Measurements from ENCODE around the gene MST1.

The MST1 gene

DNA sequence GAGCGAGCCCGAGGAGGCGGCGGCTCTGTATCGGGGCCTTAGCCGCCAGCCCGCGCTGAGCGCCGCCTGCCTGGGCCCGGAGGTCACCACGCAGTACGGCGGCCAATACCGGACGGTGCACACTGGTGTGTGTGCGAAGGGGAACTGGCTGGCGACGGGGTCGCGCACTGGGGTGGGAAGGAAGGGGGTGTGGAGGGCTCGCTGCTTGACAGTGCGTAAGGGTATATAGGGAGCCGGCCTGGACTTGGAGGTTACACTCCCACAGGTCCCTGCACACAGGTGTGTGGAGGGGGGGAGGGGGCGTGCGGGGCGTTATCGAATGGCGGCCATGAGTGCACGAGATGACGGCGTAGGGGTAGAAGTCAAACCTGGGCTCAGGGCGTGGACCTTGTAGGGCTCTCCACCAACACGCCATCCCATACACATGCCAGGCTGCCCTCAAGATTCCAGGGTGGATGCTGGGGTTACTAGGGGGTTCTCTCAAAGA, 14.7 kb downstream of the MST1 start:
- no peak for DNase-seq (ENCODE audit: low read depth)

DNA sequence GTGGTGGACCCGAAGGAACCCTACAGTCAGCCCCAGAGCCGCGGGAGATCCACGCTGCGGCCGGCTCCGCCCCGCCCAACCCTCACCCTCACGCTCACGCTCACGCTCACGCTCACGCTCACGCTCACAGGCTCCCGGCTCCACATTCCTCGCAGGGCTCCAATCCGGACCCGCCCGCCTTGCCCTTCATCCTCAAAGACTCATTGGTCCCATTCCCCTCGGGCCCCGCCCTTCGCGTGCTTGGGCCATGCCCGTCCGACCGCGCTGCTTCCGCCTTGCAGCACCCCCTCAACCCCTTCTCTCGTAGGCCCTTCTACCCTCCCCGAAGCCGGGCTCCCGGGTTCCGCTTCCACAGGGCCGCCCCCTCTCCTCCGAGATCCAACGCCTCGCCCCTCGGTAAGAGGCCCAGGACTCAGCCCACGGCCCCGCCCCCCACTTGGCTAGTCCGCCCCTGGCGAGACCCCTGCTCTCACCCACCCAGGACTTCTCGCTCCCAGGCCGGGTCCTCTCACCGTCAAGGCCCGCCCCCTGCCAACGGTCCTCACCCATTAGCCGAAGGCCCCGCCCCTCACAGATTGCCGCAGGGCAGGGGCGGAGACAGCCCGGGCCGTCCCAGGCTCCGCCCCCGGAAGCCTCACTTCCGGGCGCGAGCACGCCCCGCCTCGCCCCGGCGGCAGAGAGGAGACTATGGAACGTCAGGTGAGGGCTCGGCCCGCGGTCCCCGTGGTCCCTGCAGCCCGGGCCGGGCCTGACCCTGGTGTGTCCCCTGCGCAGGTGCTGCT, 15.4 kb downstream of the MST1 start, which contains the start of gene APEH:
Gene APEH (plus strand): TSS at position 637 of the 782 bp plus-strand sequence. CDS start 51 bp downstream, at position 688.
- peak; percentile 96 for DNase-seq (ENCODE audit: low read depth)

DNA sequence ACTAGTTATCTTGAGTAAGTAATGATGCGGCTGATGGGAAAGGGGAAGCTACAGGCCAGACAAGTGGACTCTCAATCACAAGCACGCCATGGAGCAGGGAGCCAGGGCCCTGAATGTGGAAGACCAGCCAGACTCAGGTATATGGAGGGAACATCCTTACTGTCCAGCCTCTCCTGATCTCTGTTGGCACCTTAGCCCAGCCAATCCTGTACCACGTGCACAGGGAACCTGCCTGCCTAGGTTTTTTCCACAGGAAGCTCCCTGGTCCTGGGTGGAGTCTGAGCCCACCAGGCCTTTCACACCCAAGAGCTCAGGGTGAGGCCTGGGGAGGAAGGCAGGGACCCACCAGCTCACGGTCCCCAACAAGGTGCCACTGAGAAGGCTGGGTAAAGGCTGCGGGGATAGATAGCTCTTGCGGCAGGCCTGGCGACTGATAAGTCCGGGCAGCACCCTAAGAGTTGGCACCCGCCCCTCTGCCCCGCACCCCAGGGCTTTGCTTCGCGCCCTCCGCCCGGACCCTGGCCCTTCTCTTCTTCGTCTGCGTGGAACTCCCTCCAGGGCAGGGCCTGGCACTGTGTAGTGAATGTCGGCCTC, 16.1 kb downstream of the MST1 start:
- no peak for DNase-seq (ENCODE audit: low read depth)

DNA sequence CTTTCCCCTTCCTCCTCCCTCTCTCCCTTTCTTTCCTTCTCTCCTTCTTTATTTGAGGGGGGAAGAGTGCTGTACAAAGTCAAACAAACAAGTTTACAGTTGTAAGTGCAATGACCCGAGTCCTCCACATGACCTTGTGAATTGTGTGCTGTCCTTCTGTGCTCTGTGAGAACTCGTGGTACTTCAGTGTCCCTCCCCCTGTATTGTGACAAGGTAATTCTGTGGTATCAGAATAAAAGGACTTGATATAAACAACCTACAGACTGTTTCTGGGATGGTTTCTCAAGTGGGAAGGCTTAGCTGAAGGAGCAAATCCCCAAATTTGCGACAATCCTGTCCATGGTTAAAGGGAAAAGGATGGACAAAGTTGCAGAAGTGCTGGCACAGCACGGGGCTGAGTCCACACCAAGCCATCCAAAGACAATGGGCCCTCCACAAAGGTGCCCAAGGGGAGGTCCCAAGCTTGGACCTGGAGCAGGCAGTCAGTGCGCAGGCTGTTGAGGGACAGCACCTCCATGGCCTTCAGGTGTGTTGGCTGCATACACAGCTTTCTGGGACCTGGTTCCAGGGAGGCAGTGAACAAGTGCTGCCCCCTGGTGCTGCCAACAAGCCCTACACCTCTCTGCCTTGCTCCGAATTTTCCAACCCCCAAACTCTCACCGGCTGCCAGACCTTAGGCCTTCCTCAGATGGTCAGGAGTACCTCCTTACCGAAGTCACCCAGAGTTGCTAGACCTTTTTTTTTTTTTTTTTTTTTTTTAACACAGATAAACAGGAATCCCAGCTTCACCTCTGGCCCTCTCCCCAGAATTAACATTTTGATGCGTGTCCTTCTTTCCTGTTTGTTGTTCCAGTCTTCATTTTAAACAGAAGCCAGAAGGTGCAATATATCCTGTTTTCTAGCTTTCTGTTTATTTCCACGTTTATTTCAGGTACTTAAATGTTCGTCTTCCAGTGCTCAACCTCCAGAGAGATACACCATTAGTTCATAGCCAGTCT, 17.7 kb downstream of the MST1 start:
- peak; percentile 56 for DNase-seq (ENCODE audit: low read depth)

DNA sequence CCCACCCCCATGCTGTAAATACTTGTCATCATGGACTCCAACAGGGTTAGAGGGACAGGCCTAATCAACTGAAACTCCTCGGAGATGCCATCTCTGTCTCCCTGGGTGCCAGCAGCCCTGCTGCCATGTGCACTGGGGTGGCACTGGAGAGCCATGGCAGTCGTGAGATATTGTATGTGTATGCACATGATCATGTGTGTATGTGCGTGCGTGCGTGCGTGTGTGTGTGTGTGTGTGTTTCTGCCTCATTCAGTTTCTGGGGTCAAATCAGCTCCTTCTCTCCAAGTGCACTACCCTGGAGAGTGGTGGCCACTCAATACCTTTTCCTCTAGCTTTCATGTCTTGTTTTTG, 18.4 kb downstream of the MST1 start:
- no peak for DNase-seq (ENCODE audit: low read depth)

DNA sequence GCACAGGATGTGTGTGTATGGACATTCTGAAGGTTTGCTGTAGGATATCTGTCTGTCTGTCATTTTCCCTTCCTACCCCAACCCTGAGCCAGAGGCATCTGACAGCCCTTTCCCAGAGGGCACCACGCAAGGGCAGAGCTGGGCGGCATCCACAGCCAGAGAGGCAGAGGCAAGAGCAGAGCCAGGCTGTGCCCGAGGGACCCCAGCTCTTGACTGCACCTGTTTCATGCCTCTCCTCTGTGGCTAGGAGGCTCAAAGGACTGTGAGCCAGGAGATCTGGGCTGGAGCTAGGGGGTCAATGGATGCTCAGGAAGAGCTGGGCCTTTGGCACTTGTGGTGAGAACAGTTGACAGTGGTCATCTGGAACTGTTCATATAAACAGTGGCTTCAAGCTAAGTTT, 19.9 kb downstream of the MST1 start:
- DNase-seq (ENCODE audit: low read depth) = no peak

DNA sequence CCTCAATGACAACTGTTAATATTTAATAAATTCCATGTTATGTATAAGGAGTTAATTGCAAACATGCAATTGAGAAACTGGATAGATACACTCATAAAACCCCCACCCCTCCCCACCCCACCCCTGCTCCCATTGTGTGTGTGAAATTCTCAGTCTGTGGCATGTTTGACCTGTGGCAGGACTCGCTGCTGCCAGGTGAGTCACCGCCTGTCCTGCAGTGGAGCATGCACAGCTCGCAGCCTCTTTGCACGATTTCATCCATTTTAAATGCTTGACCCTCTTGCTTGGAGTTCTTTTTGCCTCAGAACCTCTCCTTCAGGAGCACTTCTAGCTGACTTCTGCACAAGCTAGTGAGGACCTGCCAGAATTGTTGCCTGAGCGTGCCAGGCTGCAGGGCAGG, 20.4 kb downstream of the MST1 start:
- no peak for DNase-seq (ENCODE audit: low read depth)

DNA sequence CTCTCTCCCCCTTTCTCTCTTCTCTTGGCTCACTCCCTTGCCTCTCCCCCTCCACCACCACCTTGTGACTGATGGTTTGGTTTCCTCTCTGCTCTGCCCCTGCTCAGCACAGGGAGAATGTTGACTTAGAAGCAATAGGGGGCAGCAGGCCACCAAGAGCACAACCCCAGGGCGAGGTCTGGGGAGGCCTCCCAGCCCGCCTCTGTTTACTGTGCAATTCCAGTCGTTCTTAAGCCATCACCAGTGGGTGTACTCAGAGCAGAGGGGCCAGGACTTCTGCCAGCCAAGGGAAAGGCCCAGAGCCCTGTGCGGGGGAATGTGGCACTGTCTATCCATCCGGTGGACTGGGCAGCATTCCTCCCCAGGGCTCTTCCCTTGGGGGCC, 20.9 kb downstream of the MST1 start:
- no peak for DNase-seq (ENCODE audit: low read depth)

DNA sequence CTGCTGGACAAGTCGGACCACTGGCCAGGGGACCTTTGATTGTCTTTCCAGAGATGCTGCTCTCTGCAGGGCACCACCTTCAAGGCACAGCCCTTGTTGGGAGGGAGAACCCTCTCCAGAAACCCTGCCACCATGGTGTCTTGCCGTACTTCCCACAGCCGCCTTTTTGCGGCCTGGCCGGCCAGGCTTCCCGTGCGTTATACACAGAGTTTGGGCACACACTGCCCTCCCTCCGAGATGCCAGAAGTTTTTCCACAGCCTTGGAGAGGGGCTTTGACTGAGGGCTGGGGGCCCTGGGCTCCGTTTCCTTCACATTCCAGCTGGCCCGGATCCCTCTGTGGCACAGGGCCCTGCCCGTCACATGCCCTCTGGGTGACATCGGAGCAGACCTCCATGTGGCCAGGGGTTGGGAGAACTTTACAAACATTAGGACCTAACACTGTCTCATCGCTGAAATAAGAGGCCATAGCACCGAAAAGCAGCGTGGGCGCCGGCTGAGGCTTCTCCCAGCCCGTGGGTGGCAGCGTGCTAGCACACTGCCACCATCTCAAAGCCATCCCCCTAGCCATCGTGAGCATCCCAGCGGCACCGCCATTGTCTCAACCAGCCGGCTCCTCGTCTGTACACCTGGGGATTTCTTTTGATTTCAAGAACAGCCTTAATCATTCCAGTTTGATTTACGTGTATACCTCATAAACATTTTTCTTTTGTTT, 21.4 kb downstream of the MST1 start:
- DNase-seq (ENCODE audit: low read depth) = no peak

DNA sequence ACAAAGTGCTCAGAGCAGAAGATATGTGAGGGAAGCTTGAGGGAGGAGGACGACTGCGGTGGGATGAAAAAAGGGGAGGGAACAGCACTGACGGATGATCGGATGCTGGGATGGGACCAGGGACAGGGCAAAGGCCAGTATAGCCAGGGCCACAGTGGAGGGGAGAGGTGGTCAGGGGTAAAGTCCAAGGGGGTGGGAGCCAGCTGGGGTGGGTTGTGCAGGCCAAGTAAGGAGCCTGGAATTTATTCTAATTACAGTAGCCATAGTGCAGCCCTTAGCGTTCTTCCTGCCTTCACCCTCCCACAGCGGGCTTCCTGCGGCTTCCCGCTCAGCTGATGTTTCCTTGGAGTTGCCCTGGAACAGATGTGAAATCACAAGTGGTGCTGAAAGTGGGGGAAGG, 22.7 kb downstream of the MST1 start:
- DNase-seq (ENCODE audit: low read depth) = no peak

DNA sequence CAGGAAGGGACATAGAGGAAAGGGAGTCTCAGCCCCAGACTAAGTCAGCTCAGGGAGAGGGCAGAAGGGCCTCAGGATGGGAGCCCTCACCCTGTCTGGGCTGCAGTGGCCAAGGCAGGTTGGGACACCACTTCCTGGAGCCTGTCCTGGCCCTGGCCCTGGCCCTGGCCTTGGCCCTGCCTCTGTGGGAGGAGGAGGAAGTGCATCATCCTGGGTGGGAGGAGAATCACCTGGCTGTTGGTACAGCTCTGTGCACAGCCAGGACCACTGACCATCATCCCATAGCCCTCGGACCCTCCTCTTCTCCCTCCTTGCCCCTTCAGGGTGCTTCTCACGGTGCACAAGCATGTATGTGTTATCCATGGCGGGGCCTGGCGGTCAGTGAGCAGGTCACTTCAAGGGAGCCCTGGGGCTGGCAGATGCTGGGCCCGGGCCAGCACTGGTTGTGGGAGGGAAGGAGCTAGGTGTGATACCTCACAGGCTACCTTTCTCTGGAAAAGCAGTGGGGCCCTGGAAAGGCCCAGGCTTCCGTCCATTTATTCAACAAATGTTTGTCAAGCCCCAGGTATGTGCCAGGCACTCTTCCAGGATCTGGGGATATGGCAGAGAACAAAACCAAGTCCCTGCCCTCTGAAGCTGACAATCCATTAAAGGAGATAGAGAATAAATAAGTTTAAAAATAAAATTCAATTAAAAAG, 23.3 kb downstream of the MST1 start:
- no peak for DNase-seq (ENCODE audit: low read depth)

DNA sequence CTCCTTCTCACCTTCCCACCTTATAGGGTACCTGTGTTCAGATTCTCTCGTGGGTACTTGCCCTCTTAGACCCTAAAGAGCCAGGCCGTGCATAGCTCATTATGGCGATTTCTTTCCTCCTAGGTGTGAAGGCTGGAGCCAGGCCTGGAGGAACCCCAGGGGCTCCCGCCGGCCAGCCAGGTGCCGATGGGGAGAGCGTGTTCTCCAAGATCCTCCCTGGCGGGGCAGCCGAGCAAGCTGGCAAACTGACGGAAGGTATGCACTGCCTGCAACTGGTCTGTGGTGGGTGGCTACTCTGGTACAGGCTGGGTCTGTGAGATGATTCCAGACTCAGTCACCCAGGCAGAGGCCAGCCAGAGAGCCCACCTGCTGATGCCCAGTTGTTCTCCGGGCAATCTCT, 25.0 kb downstream of the MST1 start:
- DNase-seq (ENCODE audit: low read depth) = no peak

DNA sequence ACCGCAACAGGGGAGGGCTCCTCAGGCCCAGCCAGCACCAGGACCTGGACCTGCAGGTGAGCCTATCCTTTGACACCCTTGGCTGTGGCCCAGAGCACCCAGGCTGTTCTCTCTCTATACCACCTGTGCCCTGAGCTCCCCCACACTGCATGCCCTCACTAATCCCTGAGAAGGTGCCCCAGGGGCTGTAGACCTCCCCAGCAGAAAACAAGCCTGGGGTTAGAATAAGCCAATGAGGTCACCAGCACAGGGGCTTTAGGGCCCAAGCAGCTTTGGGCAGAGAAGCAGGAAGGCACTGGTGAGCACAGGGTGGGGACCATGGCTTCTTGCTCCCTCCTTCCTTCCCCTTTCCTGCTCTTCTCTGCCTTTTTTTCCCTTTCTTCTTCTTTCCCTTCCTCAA, 25.4 kb downstream of the MST1 start:
- no peak for DNase-seq (ENCODE audit: low read depth)

DNA sequence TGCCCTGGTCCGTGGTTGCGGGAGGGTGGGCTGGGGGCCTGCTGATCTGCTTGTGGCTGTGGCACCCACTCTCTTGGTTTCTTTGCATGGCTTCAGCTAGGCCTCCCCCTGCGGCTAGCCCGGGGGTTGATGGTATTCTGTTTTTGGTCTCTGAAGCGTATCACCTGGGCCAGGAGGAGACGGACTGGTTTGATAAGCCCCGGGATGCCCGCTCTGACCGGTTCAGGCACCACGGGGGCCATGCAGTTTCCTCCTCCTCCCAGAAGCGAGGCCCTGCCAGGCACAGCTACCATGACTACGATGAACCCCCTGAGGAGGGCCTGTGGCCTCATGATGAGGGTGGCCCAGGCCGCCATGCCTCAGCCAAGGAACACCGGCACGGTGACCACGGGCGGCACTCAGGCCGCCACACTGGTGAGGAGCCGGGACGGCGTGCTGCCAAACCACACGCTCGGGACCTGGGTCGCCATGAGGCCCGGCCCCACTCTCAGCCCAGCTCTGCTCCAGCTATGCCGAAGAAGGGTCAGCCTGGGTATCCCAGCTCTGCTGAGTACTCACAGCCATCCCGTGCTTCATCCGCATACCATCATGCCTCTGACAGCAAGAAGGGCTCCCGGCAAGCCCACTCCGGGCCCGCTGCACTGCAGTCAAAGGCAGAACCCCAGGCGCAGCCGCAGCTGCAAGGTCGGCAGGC, 26.4 kb downstream of the MST1 start:
- no peak for DNase-seq (ENCODE audit: low read depth)

DNA sequence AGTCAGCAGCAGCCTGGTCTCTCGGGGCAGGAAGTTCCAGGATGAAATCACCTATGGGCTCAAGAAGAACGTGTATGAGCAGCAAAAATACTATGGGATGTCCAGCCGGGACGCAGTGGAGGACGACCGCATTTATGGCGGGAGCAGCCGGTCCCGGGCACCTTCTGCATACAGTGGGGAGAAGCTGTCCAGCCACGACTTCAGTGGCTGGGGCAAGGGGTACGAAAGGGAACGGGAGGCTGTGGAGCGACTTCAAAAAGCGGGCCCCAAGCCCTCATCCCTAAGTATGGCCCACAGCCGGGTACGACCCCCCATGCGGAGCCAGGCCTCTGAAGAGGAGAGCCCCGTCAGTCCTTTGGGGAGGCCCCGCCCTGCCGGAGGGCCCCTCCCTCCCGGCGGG, 27.3 kb downstream of the MST1 start:
- no peak for DNase-seq (ENCODE audit: low read depth)

DNA sequence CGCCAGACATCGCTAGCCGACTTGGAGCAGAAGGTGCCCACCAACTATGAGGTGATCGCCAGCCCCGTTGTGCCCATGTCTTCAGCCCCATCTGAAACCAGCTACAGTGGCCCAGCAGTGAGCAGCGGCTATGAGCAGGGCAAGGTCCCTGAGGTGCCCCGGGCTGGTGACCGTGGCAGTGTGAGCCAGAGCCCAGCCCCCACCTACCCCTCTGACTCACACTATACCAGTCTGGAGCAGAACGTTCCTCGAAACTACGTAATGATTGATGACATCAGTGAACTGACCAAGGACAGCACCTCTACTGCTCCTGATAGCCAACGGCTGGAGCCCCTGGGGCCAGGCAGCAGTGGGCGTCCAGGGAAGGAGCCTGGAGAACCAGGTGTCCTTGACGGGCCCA, 28.0 kb downstream of the MST1 start:
- no peak for DNase-seq (ENCODE audit: low read depth)

DNA sequence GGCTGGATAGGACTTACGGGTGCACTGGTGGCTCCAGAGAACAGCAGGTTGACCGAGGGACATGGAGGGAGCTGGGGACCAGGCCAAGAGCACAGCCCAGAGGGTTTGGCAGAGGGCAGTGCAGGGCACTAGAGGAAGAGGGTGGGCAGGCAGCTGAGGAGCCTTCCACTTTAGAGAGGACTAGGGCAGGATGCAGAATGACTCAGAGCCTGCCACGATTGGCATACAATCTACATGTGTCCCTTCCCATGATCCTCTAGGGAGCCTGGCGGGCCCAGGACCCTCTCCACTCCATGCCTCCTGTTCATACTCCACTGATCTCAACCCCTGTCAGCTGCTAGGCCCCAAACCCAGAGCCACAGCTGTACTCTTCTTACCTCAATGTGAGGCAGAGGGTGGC, 29.5 kb downstream of the MST1 start:
- no peak for DNase-seq (ENCODE audit: low read depth)

DNA sequence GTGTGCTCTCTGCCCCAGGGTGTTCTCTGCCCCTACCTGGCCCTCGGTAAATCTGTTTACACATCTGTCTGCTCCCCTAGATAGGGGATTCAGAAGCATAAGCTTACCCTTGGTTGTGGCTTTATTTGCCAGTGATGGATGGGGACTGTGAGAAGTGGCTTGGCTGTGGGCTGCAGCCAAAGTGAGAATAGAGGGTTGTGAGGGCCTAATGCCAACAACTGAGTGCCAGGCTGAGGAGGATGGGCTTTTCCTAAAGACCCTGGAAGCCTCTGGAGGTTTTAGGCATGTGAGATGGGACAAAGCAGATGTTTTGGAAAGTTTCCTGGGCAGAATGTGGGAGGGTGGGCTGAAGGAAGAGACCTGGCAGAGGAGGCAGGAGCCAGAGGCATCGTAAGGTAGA, 30.6 kb downstream of the MST1 start:
- DNase-seq (ENCODE audit: low read depth) = no peak

DNA sequence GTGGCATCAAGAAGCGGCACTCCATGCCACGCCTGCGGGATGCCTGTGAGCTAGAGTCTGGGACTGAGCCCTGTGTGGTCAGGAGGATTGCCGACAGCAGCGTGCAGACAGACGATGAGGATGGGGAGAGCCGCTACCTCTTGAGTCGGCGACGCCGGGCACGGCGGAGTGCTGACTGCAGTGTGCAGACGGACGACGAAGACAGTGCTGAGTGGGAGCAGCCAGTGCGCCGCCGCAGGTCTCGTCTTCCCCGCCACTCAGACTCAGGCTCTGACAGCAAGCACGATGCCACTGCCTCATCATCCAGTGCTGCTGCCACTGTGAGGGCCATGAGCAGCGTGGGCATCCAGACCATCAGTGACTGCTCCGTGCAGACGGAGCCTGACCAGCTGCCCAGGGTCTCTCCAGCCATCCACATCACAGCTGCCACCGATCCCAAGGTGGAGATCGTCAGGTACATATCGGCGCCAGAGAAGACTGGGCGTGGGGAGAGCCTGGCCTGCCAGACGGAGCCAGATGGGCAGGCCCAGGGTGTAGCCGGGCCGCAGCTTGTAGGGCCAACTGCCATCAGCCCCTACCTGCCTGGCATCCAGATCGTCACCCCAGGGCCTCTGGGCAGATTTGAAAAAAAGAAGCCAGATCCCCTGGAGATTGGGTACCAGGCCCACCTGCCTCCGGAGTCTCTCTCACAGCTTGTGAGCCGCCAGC, 31.9 kb downstream of the MST1 start:
- DNase-seq (ENCODE audit: low read depth) = no peak

DNA sequence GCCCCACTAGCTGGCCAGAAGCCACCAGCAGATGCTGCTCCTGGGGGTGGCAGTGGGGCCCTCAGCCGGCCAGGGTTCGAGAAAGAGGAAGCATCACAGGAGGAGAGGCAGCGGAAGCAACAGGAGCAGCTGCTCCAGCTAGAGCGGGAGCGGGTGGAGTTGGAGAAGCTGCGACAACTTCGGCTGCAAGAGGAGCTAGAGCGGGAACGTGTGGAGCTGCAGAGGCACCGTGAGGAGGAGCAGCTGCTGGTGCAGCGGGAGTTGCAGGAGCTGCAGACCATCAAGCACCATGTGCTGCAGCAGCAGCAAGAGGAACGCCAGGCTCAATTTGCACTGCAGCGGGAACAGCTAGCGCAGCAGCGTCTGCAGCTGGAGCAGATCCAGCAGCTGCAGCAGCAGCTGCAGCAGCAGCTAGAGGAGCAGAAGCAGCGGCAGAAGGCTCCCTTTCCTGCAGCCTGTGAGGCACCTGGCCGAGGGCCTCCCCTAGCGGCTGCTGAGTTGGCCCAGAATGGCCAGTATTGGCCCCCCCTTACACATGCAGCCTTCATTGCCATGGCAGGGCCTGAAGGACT, 32.6 kb downstream of the MST1 start:
- no peak for DNase-seq (ENCODE audit: low read depth)

Measured in activated T-helper 1 cell treated with Interleukin-2 at 50 U/mL for 16 hours (primary cell).